Adrenal gland (tissue), 5 donors: Measurements from ENCODE around the gene CRTC3.

ENCODE experiments used
- POLR2A ChIP-seq, 2 donors: fragments of 450-650 bp; IDR thresholded peaks; one replicate each; pipeline ENCODE4 v1.6.1; 2017; ENCODE audit warnings: antibody characterized with exemption in 2 of 2, mild to moderate bottlenecking in 2 of 2, moderate library complexity in 1 of 2
- TF ChIP-seq, protein P1 (sequence below), 6 experiments: fragments of 450-650 bp in 4 of 6; fragments of 200-600 bp in 2 of 6; sonication (generic) in 1 of 6; IDR thresholded peaks; 1 replicate in 5 of 6; 2 replicates in 1 of 6; pipeline versions ENCODE4 v1.5.1 to v1.8.0; 2016 to 2021; ENCODE audit warnings: antibody characterized with exemption in 6 of 6, mild to moderate bottlenecking in 2 of 6, moderate library complexity in 1 of 6
- donor health status: DM: no; HTN: no; CAD: no.

DNA sequence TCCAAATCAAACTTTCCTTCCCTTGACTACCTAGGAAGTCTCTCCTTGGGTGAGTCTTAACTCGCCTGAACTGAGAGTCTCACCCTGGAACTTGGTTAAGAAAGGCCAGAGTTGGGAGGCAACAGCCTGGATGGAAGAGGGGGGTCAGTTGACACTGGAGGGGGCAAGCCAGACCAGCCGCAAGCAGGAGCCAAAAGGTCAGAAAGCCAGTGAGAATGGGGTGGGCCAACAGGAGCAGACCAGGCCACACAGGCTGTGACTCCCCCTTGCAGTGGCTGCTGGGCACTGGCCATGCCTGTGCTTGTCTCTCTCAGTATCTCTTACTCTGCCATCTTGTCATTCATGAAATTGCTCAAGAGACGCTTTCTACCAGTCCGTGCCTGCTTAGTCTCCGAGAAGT, 32.9 kb downstream of the CRTC3 start:
- TF ChIP-seq, protein P1, sequence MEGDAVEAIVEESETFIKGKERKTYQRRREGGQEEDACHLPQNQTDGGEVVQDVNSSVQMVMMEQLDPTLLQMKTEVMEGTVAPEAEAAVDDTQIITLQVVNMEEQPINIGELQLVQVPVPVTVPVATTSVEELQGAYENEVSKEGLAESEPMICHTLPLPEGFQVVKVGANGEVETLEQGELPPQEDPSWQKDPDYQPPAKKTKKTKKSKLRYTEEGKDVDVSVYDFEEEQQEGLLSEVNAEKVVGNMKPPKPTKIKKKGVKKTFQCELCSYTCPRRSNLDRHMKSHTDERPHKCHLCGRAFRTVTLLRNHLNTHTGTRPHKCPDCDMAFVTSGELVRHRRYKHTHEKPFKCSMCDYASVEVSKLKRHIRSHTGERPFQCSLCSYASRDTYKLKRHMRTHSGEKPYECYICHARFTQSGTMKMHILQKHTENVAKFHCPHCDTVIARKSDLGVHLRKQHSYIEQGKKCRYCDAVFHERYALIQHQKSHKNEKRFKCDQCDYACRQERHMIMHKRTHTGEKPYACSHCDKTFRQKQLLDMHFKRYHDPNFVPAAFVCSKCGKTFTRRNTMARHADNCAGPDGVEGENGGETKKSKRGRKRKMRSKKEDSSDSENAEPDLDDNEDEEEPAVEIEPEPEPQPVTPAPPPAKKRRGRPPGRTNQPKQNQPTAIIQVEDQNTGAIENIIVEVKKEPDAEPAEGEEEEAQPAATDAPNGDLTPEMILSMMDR (IDR thresholded peaks at IDR 0.05): no peak
- no peak for TF ChIP-seq POLR2A (IDR thresholded peaks at IDR 0.05)
